HEK293 (cell line): ENCODE data around the gene CREBBP.

Experiments used
- CTCF ChIA-PET: fragments of 350-600 bp; formaldehyde crosslinking; extraction: SDS; loops from one replicate; lab custom pipeline; 2021; ENCODE audit warnings: antibody characterized with exemption; lab: Yijun Ruan, JAX
- POLR2A ChIA-PET: fragments of 300-600 bp; formaldehyde crosslinking; extraction: SDS; loops from one replicate; lab custom pipeline; 2020; ENCODE audit warnings: antibody characterized with exemption, inconsistent platforms; lab: Yijun Ruan, JAX
- H3K27ac ChIP-seq: fragments of 200-500 bp; sonication (Bioruptor generic); 2 replicates; pipeline ENCODE4 v1.5.1; 2014; ENCODE audit warnings: low read depth, low read length, control low read depth, inconsistent platforms; ENCODE audit errors: extremely low read depth
- H3K36me3 ChIP-seq, 2 experiments: fragments of 200-500 bp in 1 of 2; sonication (Bioruptor generic) in 1 of 2; 1 replicate in 1 of 2; 2 replicates in 1 of 2; pipeline ENCODE4 v1.5.1; 2014 to 2017; ENCODE audit warnings: inconsistent platforms in 2 of 2, low read length in 2 of 2; ENCODE audit not compliant: control insufficient read depth in 2 of 2, insufficient read depth in 1 of 2
- H3K4me1 ChIP-seq: fragments of 200-500 bp; sonication (Bioruptor generic); 2 replicates; pipeline ENCODE4 v1.5.1; 2014; ENCODE audit warnings: mild to moderate bottlenecking, low read length, inconsistent platforms; ENCODE audit not compliant: control insufficient read depth, insufficient read depth
- H3K4me3 ChIP-seq: 2 replicates; pipeline ENCODE4 v1.5.1; 2011; ENCODE audit warnings: low read depth, mild to moderate bottlenecking, control low read depth, low read length, moderate library complexity
- H3K9me3 ChIP-seq: fragments of 200-500 bp; sonication (Bioruptor generic); 2 replicates; pipeline ENCODE4 v1.5.1; 2014; ENCODE audit warnings: low read depth, low read length, inconsistent platforms; ENCODE audit not compliant: control insufficient read depth, insufficient read depth
- GFI1B ChIP-seq: fragments of 450-650 bp; formaldehyde crosslinking; IDR thresholded peaks from 2 replicates; pipeline ENCODE4 v1.5.1; 2016; ENCODE audit warnings: missing biosample characterization, missing genetic modification characterization
- GLIS2 ChIP-seq: fragments of 450-650 bp; formaldehyde crosslinking; IDR thresholded peaks from 2 replicates; pipeline ENCODE4 v1.5.1; 2016; ENCODE audit warnings: missing biosample characterization, missing genetic modification characterization
- IKZF3 ChIP-seq: fragments of 450-650 bp; IDR thresholded peaks from 2 replicates; pipeline ENCODE4 v1.5.0; 2018; ENCODE audit warnings: missing biosample characterization, mild to moderate bottlenecking, missing genetic modification characterization, moderate library complexity
- KLF9 ChIP-seq: fragments of 450-650 bp; formaldehyde crosslinking; IDR thresholded peaks from 2 replicates; pipeline ENCODE4 v1.5.1; 2016; ENCODE audit warnings: missing biosample characterization, missing genetic modification characterization, low read depth
- SCRT1 ChIP-seq: fragments of 450-650 bp; formaldehyde crosslinking; IDR thresholded peaks from 2 replicates; pipeline ENCODE4 v1.5.1; 2016; ENCODE audit warnings: missing biosample characterization, missing genetic modification characterization, borderline replicate concordance
- SCRT2 ChIP-seq: fragments of 450-650 bp; formaldehyde crosslinking; IDR thresholded peaks from 2 replicates; pipeline ENCODE4 v1.5.1; 2016; ENCODE audit warnings: missing biosample characterization, missing genetic modification characterization
- YY2 ChIP-seq: fragments of 450-650 bp; formaldehyde crosslinking; IDR thresholded peaks from 2 replicates; pipeline ENCODE4 v1.5.1; 2016; ENCODE audit warnings: missing biosample characterization, missing genetic modification characterization
- ZFP3 ChIP-seq: fragments of 450-650 bp; formaldehyde crosslinking; IDR thresholded peaks from 2 replicates; pipeline ENCODE4 v1.5.1; 2016; ENCODE audit warnings: low read depth, missing biosample characterization, missing genetic modification characterization
- ZFP41 ChIP-seq: fragments of 450-650 bp; formaldehyde crosslinking; IDR thresholded peaks from 2 replicates; pipeline ENCODE4 v1.5.1; 2016; ENCODE audit warnings: missing biosample characterization, missing genetic modification characterization, borderline replicate concordance
- ZFP69B ChIP-seq: fragments of 450-650 bp; formaldehyde crosslinking; IDR thresholded peaks from 2 replicates; pipeline ENCODE4 v1.5.1; 2016; ENCODE audit warnings: missing biosample characterization, missing genetic modification characterization
- ZNF19 ChIP-seq: fragments of 450-650 bp; formaldehyde crosslinking; IDR thresholded peaks from 2 replicates; pipeline ENCODE4; 2016; ENCODE audit warnings: missing biosample characterization, missing genetic modification characterization, low read depth
- ZNF2 ChIP-seq: fragments of 450-650 bp; formaldehyde crosslinking; IDR thresholded peaks from 2 replicates; pipeline ENCODE4 v1.5.1; 2016; ENCODE audit warnings: missing biosample characterization, missing genetic modification characterization
- ZNF248 ChIP-seq: fragments of 450-650 bp; formaldehyde crosslinking; IDR thresholded peaks from 2 replicates; pipeline ENCODE4 v1.5.1; 2017; ENCODE audit warnings: missing biosample characterization, missing genetic modification characterization
- ZNF423 ChIP-seq: fragments of 450-650 bp; formaldehyde crosslinking; IDR thresholded peaks from 2 replicates; pipeline ENCODE4 v1.5.1; 2016; ENCODE audit warnings: missing biosample characterization, missing genetic modification characterization
- ZNF48 ChIP-seq: fragments of 450-650 bp; formaldehyde crosslinking; IDR thresholded peaks from 2 replicates; pipeline ENCODE4 v1.5.1; 2016; ENCODE audit warnings: missing biosample characterization, missing genetic modification characterization
- ZNF501 ChIP-seq: fragments of 450-650 bp; formaldehyde crosslinking; IDR thresholded peaks from 2 replicates; pipeline ENCODE4 v1.5.1; 2016; ENCODE audit warnings: missing biosample characterization, missing genetic modification characterization
- ZNF561 ChIP-seq: fragments of 450-650 bp; IDR thresholded peaks from 2 replicates; pipeline ENCODE4 v1.5.1; 2018; ENCODE audit warnings: missing biosample characterization, missing genetic modification characterization, borderline replicate concordance
- ZSCAN30 ChIP-seq: fragments of 450-650 bp; IDR thresholded peaks from 2 replicates; pipeline ENCODE4 v1.5.1; 2018; ENCODE audit warnings: missing biosample characterization, mild to moderate bottlenecking, missing genetic modification characterization, moderate library complexity
- TF ChIP-seq, protein P1 (sequence below): fragments of 450-650 bp; formaldehyde crosslinking; IDR thresholded peaks from 2 replicates; pipeline ENCODE4 v1.5.1; 2017; ENCODE audit warnings: missing biosample characterization, missing genetic modification characterization
- TF ChIP-seq, protein P2 (sequence below): fragments of 450-650 bp; formaldehyde crosslinking; IDR thresholded peaks from 2 replicates; pipeline ENCODE4 v1.5.1; 2016; ENCODE audit warnings: missing biosample characterization, missing genetic modification characterization, low read depth
- TF ChIP-seq, protein P3 (sequence below): IDR thresholded peaks from 2 replicates; pipeline ENCODE4 v1.6.1; 2011; ENCODE audit warnings: mild to moderate bottlenecking, low read depth, low read length, borderline replicate concordance
- TF ChIP-seq, protein P4 (sequence below): fragments of 450-650 bp; formaldehyde crosslinking; IDR thresholded peaks from 2 replicates; pipeline ENCODE4 v1.5.1; 2017; ENCODE audit warnings: missing biosample characterization, missing genetic modification characterization
- TF ChIP-seq, protein P5 (sequence below): fragments of 450-650 bp; formaldehyde crosslinking; IDR thresholded peaks from 2 replicates; pipeline ENCODE4 v1.5.1; 2016; ENCODE audit warnings: missing biosample characterization, missing genetic modification characterization
- TF ChIP-seq, protein P6 (sequence below): fragments of 450-650 bp; formaldehyde crosslinking; IDR thresholded peaks from 2 replicates; pipeline ENCODE4 v1.5.1; 2016; ENCODE audit warnings: missing biosample characterization, missing genetic modification characterization

Gene CREBBP

DNA sequence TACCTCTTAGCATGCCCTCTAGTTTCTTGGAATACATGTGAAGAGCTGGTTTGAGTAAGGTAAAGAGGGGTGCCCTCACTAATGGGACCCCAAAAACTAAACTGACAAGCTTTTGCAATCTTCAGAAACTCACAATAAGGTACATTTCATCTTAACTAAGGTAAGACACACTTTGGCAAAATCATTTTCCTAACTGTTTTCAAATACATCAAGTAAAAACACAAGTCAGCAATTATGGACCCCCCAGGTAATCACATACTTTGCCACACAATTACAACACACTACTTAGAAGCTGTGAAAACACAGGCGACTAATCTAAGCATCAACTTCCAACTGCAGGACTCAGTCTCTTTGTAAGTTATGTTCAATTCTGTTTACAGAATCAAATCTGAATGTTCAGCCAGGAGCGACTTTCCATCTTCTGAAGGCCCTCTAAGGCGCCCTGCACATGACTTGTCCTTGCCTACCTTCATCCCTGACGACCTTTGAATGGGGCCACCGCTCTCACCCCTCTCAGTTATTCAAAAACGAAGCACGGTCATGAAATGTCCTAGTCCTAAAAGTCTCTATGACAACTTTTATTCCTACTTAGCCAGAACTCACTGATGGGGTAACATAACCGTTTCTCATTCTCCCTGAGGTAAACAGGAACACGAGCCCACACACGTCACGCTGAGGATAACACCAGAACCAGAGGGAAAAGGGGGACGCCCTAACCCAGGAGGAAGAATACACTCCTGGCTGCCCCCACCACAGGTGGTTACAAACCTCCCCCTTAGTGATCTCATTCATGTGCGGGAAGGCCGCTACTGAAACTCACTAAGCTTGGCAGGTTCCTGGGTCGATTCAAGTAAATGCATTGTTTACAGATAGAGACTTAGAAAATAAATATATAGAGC is 5.5 kb downstream of the CREBBP start:
- POLR2A ChIA-PET: interaction anchor here (0.6 kb wide), 1 partner anchor 27 kb away, joined by 3 read pairs; no protein-coding TSS in a partner anchor
- H3K4me1 ChIP-seq: peaks cover 43% of the 10 kb centered on the region
- CTCF ChIA-PET: interaction anchor here (0.5 to 0.7 kb wide), 4 partner anchors 43 to 193 kb away, joined by 3 read pairs; no protein-coding TSS in a partner anchor
- no peak for TF ChIP-seq ZSCAN30 (tag by site-specific recombination)
- TF ChIP-seq IKZF3 (tag by site-specific recombination): no peak
- TF ChIP-seq, protein P1, sequence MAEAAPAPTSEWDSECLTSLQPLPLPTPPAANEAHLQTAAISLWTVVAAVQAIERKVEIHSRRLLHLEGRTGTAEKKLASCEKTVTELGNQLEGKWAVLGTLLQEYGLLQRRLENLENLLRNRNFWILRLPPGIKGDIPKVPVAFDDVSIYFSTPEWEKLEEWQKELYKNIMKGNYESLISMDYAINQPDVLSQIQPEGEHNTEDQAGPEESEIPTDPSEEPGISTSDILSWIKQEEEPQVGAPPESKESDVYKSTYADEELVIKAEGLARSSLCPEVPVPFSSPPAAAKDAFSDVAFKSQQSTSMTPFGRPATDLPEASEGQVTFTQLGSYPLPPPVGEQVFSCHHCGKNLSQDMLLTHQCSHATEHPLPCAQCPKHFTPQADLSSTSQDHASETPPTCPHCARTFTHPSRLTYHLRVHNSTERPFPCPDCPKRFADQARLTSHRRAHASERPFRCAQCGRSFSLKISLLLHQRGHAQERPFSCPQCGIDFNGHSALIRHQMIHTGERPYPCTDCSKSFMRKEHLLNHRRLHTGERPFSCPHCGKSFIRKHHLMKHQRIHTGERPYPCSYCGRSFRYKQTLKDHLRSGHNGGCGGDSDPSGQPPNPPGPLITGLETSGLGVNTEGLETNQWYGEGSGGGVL (tag by site-specific recombination): peak; percentile 92
- no peak for TF ChIP-seq ZNF2 (tag by site-specific recombination)
- TF ChIP-seq ZNF561 (tag by site-specific recombination): no peak
- no peak for TF ChIP-seq YY2 (tag by site-specific recombination)
- TF ChIP-seq ZNF19 (tag by site-specific recombination): no peak
- TF ChIP-seq KLF9 (tag by site-specific recombination): no peak
- TF ChIP-seq ZFP41 (tag by site-specific recombination): no peak
- peak; percentile 84 for TF ChIP-seq SCRT2 (tag by site-specific recombination)
- TF ChIP-seq, protein P2, sequence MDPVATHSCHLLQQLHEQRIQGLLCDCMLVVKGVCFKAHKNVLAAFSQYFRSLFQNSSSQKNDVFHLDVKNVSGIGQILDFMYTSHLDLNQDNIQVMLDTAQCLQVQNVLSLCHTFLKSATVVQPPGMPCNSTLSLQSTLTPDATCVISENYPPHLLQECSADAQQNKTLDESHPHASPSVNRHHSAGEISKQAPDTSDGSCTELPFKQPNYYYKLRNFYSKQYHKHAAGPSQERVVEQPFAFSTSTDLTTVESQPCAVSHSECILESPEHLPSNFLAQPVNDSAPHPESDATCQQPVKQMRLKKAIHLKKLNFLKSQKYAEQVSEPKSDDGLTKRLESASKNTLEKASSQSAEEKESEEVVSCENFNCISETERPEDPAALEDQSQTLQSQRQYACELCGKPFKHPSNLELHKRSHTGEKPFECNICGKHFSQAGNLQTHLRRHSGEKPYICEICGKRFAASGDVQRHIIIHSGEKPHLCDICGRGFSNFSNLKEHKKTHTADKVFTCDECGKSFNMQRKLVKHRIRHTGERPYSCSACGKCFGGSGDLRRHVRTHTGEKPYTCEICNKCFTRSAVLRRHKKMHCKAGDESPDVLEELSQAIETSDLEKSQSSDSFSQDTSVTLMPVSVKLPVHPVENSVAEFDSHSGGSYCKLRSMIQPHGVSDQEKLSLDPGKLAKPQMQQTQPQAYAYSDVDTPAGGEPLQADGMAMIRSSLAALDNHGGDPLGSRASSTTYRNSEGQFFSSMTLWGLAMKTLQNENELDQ (tag by site-specific recombination): no peak
- no peak for TF ChIP-seq GFI1B
- no peak for TF ChIP-seq ZNF248 (tag by site-specific recombination)
- TF ChIP-seq, protein P3, sequence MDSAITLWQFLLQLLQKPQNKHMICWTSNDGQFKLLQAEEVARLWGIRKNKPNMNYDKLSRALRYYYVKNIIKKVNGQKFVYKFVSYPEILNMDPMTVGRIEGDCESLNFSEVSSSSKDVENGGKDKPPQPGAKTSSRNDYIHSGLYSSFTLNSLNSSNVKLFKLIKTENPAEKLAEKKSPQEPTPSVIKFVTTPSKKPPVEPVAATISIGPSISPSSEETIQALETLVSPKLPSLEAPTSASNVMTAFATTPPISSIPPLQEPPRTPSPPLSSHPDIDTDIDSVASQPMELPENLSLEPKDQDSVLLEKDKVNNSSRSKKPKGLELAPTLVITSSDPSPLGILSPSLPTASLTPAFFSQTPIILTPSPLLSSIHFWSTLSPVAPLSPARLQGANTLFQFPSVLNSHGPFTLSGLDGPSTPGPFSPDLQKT: no peak
- TF ChIP-seq, protein P4, sequence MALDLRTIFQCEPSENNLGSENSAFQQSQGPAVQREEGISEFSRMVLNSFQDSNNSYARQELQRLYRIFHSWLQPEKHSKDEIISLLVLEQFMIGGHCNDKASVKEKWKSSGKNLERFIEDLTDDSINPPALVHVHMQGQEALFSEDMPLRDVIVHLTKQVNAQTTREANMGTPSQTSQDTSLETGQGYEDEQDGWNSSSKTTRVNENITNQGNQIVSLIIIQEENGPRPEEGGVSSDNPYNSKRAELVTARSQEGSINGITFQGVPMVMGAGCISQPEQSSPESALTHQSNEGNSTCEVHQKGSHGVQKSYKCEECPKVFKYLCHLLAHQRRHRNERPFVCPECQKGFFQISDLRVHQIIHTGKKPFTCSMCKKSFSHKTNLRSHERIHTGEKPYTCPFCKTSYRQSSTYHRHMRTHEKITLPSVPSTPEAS: no peak
- TF ChIP-seq ZNF423: no peak
- 0 out of 2 replicates have a peak, but pooled peaks have one; percentile 17 for TF ChIP-seq ZFP69B (tag by site-specific recombination)
- no peak for TF ChIP-seq ZFP3 (tag by site-specific recombination)
- TF ChIP-seq ZNF501 (tag by site-specific recombination): no peak
- TF ChIP-seq, protein P5, sequence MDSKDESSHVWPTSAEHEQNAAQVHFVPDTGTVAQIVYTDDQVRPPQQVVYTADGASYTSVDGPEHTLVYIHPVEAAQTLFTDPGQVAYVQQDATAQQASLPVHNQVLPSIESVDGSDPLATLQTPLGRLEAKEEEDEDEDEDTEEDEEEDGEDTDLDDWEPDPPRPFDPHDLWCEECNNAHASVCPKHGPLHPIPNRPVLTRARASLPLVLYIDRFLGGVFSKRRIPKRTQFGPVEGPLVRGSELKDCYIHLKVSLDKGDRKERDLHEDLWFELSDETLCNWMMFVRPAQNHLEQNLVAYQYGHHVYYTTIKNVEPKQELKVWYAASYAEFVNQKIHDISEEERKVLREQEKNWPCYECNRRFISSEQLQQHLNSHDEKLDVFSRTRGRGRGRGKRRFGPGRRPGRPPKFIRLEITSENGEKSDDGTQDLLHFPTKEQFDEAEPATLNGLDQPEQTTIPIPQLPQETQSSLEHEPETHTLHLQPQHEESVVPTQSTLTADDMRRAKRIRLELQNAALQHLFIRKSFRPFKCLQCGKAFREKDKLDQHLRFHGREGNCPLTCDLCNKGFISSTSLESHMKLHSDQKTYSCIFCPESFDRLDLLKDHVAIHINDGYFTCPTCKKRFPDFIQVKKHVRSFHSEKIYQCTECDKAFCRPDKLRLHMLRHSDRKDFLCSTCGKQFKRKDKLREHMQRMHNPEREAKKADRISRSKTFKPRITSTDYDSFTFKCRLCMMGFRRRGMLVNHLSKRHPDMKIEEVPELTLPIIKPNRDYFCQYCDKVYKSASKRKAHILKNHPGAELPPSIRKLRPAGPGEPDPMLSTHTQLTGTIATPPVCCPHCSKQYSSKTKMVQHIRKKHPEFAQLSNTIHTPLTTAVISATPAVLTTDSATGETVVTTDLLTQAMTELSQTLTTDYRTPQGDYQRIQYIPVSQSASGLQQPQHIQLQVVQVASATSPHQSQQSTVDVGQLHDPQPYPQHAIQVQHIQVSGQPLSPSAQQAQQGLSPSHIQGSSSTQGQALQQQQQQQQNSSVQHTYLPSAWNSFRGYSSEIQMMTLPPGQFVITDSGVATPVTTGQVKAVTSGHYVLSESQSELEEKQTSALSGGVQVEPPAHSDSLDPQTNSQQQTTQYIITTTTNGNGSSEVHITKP (tag by site-specific recombination): peak; percentile 64
- no peak for TF ChIP-seq ZNF48
- TF ChIP-seq SCRT1 (tag by site-specific recombination): peak; percentile 17; the same call in 1 of the 2 replicates
- TF ChIP-seq, protein P6, sequence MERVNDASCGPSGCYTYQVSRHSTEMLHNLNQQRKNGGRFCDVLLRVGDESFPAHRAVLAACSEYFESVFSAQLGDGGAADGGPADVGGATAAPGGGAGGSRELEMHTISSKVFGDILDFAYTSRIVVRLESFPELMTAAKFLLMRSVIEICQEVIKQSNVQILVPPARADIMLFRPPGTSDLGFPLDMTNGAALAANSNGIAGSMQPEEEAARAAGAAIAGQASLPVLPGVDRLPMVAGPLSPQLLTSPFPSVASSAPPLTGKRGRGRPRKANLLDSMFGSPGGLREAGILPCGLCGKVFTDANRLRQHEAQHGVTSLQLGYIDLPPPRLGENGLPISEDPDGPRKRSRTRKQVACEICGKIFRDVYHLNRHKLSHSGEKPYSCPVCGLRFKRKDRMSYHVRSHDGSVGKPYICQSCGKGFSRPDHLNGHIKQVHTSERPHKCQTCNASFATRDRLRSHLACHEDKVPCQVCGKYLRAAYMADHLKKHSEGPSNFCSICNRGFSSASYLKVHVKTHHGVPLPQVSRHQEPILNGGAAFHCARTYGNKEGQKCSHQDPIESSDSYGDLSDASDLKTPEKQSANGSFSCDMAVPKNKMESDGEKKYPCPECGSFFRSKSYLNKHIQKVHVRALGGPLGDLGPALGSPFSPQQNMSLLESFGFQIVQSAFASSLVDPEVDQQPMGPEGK (tag by site-specific recombination): no peak
- no peak for TF ChIP-seq GLIS2

More for the DNA sequence above, 5.5 kb downstream of the CREBBP start:
- Histone ChIP-seq H3K36me3 (peaks cover 0 to 15% of the 10 kb centered on the region in 2 experiments; a peak in 2 of 3 replicates), H3K27ac (no peak overlapping the region), H3K9me3 (no peaks in the 10 kb centered on the region), H3K4me3 (no peak overlapping the region)
